HG03432 (cell line): Measurements from ENCODE around the gene PBX4.

Source experiments
- ATAC-seq: cut with Tn5 transposase; IDR thresholded peaks from one replicate; pipeline ENCODE4 v1.9.1; 2021; ENCODE audit warnings: mild to moderate bottlenecking, moderate library complexity; ENCODE audit not compliant: unreplicated experiment

PBX4 gene

DNA sequence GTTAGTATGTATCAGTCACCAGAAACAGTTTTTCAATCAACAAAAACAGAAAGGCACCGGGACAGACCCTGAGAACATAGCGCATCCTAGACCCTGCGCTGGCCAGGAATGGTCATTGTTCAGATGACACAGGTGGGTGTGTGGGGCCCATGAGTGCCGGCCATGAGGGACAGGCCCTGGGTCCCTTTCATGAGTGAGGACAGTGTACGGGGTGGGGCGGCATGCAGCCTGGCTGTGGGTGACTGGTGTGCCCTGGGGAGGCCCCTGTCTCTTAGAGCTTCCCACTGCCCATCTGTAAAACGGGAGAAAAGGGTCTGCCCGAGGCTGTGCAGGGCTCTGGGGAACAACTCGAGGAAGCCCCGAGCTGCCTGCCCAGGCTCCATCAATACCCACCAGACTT lies 25.8 kb downstream of the PBX4 start:
- ATAC-seq = no peak

DNA sequence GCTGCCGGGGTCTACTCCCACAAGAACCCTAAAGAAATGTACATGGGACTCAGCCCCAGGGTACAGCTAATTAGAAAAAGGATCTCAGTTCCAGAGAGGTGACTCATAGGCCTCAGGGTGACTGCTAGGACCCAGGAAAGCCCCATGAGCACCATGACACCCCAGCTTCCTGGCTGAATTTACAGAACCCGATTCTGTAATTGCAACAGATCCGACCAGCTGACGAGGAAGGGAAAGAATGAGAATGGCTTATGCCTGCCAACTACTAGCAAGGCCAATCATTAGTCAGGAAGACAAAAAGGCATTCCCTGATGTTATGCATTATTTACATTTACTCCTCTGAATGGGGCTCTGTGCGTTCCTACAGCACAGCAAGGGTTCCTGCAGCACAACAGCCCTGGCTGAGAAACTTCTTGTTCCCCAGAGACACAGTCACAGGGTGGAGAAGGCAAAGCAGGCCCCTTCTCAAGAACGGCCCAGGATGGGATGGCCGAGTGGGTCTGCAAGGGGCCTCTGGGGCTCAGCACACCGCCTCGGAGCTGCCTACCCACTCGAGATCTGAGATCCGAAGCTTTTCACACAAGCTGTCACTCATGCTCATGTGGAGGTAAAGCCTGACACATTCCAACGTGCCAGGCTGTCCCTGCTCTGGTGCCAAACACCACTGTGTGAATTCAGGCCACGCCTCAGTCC lies 27.2 kb downstream of the PBX4 start:
- peak; percentile 77 for ATAC-seq

DNA sequence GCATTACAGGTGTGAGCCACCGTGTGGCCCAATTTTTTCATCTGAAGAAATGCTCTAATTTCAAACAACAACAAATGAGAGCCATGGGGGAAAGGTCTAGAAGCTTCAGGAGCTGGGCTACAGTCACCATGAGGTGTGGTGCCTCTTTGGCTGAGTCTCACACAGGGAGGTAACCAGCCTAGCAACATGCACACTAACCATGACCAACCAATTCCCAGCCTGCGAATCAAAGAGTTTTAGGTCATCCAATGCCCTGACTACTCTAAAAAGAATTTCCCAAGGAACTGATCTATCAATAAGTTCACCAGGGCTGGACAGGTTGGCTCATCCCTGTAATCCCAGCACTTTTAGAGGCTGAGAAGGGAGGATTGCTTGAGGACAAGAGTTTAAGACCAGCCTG lies 29.9 kb downstream of the PBX4 start:
- ATAC-seq = no peak

DNA sequence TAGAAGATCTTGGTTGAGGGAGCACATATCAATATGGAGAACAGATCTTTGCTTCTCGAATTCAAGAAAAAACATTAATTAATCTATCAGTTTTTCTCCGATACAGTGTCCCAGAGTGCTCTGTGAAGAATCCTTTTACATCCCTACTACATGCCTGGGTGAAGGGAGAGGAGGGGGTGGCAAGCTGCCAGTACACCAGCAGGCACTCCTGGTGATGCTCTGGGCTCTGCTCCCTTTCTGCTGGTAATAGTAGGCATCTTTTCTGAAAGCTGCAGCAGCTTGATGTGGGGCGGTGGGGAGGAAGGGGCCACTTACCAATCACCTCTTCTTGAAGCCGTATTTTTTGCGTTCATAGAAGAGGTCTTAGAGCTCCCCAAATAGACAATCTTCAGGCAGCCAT lies 30.7 kb downstream of the PBX4 start:
- no peak for ATAC-seq

DNA sequence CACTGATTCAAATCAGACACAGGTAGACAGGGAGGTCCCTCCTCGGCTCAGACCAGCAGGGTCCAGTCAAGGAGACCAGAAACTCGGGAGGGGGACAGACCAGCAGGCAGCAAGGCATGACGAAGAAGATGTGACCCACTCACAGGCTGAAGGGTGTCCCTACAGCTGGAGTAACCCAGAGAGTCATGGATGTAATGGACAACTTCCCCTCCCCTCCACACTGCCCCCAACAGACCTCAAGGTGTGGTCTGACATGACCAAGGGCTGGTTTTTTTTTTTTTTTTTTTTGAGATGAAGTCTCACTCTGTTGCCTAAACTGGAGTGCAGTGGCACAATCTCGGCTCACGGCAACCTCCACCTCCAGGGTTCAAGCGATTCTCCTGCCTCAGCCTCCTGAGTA lies 34.1 kb downstream of the PBX4 start:
- ATAC-seq = no peak

DNA sequence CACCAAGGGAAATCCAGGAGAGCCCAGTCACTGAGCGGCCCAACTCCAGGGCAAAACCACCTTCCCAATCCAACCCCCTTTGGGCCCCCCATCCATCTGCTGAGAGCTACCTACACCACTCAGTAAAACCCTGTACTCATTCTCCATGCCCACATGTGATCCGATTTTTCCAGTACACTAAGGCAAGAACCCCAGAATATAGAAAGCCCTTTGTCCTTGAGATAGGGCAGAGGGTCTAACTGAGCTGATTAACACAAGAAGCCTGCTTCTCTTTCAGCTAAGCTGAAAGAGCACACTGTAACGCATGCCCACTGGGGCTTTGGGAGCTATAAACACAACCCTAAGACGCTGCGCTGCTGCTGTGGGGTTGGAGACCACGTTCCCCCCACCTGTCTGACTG lies 36.0 kb downstream of the PBX4 start:
- ATAC-seq = no peak

DNA sequence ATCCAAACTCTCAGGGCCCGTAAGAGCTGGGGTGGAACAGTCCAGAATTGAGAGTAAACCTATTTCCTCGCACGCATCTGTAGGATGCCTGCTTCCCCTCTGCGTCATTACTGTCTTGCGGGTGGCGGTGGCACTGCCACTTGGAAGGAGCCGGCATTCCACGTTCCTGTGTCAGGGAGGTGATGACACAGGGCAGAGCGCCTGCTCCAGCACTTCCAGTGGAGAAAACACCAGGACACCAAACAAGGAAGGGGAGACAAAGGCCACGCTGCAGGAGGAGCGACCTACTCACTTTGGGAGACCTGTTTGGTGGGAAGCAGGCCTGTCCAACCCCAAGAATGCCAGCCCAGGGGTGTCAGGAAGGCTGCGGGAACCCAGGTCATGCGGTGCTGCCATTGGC lies 37.1 kb downstream of the PBX4 start:
- no peak for ATAC-seq

DNA sequence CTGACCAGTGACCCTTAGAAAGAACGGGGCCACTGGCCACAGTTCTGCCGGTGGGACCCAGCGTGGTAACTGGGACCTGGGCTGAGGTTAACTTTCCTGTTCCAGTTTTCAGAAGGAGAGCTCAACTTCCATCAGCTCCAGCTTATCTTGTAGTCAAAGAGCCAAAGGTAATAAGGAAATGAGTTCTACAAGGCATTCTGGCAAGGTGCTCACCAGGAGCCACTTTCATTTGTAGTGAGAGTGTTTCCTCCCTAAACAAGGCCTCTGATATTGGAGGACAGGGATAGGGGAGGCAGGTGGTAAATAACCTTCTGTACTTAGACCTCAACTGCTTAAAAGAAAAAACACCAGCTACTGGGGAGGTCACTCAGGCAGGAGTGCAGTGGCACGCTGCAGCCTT lies 38.1 kb downstream of the PBX4 start:
- no peak for ATAC-seq

DNA sequence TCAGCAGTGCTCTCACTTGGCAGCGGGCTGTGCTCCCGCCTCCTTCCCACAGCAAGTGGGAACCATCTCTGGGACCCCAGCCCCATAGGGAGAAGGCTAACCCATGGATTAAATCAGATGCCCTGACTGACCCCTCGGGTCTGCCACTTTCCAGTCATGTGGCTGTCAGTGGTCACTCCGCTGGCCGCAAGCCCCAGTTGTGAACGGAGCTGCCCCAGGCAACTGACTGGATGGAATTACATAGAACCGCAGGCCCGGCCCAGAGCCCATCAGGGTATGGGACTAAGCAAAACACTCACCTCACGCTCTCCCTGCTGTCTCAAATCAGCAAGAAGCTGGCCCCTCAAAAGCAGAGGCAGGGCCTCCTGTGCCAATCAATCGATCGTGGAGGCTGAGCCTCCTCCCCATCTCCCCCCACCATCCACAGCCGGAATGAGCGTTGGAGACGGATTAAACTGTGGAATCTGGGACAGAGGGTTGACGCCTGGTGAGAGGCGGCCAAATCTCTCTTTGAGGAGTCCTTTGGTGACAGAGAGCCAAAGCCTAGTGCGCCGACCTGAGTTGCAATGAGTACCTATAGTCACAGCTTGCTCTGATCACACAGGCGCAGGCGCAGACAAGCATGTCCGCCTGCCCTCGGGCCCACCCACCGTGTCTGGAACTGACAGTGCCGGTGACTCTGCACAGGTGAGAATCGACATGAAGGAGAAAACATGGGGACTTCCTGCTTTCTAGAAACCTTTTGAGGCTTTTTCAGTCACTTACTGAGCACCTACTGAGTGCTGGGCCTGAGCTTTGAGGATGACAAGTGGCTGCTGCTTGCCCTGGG lies 38.7 kb downstream of the PBX4 start:
- no peak for ATAC-seq

DNA sequence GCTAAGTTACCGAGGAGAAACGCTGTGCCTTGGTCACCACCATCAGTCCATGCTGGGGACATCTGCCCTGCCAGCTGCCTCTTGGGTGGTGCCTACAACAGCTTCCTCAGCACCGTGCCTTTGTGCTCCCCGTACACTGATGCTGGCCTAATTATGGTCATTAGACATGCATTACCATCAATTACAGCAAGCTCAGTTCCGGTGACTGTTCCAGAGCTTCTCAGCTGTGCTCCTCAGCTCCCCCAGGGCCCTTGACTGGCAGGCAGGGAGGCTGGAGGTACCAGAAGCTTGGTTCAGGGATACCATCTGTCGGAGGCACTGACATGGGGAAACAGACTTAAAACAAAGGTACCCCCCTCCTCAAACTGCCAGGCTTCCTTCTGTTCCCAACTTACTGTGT lies 40.2 kb downstream of the PBX4 start:
- ATAC-seq = no peak

DNA sequence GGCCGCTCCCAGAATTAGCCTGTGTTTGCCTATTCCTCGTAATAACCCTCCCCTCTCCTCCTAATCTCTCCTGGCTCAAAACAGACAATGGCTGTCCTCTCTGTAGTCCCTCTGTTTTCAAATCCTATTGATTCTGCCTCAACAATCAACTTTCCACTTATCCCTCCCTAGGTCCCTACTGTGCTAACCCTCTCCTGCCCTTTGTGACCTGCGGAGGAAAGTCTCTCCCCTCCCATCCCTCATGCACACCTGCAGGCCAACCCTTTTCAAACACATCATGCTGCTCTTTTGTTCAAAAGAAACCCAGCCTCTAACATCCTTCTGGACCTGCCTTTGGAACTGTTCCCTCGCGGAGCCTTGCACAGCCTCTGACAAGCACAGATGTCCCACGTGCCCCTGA lies 43.1 kb downstream of the PBX4 start:
- ATAC-seq = no peak

DNA sequence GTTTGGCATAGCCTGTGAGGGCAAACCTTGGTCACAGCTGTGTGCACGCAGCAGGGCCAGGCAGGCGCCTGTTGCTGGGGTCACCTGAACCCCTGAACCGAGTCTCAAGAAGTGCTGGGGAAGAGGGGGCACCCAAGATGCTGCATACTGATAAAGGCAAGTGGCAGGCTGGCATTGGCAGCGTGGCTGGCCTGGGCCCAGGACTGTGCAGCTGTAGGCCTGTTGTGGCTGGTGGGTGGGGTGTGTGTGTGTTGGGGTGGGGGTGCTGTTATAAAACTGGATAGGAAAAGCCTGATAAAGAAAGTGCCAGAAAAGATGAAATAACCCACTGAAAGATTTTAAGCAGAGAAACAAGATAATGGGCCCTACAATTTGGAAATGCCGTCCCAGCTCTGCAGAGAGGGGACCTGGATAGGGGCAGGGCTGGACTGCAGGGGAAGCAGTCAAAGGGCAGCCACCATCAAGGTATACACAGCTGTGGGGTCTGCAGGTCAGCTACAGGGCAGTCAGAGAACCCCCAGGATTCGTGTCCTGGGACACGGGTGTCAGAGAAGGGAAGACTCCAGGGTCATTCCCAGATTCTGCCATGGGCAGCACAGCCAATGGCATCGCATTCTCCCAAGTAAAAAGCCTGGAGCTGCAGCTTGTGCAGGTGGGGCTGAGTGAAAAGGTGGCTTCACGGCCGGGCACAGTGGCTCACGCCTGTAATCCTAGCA lies 47.3 kb downstream of the PBX4 start:
- ATAC-seq = no peak

DNA sequence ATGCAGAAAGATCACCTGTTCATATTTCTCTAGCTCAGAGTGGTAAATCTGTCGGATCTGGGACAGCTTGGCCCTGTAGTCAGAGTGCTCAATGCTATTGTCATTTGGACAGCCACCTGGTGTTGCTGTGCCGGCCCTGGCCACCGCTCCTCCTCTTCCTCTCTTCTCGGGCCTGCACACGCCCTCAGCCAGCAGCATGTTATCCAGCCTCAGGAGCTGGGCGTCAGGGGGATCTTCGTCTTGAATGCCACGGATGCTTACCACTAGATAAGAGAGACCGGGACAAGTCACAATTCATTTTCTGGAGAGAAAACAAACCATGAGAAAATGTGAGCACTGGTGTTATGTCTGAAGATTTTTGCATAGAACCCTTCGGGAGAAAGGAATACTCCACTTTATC lies 47.9 kb downstream of the PBX4 start:
- ATAC-seq = no peak

DNA sequence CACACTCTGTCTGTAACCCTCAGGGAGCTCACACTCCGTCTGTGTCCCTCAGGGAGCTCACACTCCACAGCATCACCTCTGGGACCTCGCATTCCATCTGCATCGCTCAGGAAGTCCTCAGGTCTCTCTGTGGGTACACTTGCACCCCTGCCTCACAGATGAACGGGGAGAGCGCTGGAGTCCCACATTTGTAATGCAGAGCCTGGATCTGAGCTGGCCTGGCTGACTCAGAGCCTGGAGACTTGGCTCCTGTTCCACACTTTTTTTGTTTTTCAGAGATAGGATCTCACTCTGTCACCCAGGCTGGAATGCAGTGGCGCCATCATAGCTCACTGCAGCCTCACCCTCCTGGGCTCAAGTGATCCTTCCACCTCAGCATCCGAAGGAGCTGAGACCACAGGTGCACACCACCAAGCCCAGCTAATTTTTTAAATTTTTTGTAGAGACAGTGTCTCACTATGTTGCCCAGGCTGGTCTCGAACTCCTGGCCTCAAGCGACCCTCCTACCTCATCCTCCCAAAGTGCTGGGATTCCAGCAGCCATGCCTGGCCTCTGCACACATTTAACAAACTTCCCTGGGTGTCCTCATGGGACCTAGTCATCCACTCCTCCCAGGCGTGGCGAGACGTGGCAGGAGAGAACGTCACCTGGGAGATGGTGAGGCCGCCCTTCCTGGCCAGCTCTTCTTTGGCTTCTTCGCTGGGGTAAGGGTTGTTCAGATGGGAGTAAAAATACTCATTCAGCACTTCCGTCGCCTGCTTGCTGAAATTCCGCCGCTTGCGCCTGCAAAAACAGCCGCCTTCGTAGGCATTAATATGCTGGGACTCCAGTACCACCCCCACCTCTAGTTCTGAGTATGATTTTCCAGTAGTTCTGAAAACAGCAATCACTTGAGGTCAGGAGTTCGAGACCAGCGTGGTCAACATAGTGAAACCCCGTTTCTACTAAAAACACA lies 49.4 kb downstream of the PBX4 start:
- no peak for ATAC-seq

DNA sequence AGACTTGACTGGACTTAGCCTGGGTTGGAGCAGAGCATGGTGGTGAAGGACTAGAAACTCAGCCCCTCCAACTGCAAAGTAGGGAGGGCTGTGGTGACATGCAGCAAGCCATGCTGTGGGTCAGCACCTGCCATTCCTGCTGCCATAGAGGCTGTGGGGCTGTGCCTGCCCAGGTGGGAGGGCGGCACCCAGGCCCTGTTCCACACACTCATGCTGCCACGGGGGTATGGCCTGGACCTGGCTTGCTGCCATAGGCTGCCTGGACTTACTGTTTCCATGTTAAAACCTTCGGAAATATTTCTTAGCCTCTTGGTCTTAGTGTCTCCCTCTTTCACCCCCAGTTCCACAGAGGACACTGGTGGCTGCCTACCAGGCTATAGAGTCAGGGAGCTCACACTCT lies 51.1 kb downstream of the PBX4 start:
- ATAC-seq = no peak

DNA sequence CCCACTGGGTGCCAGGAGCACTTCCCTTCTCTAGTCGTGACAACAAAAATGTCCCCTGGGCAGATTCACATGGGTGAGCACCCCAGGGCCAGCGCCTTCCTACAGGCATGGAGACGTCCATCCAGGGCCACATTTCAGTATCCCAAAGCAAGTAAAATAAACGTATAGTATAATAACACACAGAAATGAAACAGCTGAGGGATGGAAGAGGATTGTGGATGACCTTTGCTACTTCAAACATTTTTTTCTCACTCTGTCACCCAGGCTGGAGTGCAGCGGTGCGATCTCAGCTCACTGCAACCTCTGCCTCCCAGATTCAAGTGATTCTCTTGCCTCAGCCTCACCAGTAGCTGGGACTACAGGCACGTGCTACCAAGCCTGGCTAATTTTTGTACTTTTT lies 52.2 kb downstream of the PBX4 start:
- ATAC-seq = no peak

DNA sequence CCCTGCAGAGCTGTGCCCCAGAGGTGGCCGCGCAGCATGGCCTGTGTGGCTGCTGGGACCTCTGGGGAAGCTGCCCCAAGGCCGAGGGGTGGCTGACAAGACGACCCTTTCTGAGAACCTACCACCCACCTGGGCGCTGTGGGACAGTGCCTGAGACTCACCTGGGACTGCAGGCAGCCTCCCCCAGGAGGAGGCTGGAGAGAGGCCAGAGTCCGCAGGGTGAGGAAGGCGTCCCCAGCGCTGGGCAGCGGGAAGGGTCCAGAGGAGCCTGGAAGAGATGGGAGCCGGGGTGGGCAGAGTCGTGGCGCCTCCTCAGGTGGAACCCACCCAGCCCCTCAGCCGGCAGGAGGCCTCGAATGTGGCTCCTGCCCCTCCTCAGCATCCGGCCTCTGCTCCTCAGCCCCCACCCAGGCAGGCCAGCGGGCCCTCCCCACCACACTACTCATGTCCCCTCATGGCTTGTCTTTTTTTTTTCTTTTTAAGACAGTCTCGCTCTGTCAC lies 55.1 kb downstream of the PBX4 start:
- ATAC-seq = no peak

DNA sequence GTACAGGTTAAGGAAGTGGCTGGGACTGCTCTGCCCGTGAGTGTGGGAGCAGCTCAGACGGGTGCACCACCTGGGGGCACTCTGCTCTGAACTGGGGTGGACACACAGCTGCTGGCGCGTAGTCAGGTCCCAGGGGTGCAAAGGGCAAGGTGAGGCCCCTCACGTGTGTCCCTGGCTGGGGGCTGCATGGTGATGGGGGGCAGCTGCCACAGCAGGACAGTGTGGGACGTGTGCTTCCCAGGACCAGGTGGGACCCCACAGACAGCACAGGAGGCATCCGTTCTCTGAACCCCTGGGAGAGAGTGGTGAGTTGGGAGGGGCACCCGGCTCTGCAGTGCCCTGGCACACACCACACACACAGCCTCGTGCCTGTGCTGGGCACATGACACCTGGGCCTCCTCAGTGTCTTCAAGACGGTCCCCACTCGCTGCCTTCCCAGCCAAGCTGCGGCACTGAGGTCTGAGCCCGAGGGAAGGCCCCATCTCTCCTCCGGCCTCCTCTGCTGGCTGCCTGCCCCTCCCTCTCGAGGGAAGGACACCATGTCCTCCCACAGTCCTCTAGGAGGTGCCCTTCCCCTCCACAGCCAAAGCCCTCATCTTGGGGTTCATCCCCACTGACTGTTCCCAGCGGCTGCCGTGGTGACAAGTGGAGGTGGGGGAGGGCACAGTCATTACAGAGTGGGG lies 55.7 kb downstream of the PBX4 start:
- ATAC-seq = no peak

DNA sequence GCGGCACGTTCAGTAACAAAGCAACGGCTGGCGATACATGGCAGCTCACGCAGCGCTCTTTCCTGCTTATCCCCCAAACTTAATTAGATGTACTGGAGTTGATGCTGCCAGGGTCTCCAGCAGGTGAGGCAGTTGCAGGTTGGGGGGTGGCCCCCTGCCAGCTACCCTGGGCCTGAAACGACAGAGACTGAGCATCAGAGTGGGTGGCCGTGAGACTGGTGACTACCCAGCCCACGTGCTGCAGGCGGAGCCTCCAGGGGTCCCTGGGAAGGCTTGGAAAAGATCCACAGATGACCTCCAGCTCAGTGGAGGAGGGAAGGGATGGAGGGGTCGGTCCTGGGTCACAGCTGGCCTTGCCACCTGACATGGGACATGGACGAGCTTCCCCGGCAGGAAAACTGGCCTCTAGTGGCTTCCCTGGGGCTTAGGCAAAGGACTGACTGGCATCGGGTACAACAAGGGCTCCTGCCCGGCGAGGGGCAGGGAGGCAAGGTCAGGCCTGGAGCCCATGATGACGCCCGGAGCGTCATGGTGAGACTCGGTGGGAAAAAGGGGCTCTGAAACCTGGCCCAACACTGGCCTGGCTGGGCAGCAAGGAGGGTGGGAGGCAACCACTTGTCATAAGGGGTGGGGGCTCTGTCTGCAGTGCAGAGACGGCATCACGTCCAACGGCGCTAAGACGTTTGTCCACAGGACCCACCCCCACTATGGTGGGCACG lies 56.4 kb downstream of the PBX4 start:
- ATAC-seq = no peak
